PC-9 (cell line): Measurements from ENCODE around the gene TUBA1A. TPM values are rescaled to one million over a fixed set of nuclear protein-coding genes. Genes with fewer than 3 reads are reported as not detected.

ENCODE experiments used
- BruUV-seq: library from RNA; stranded (reverse); fragments of 400-500 nt; replicated peaks from 2 replicates; lab custom pipeline; 2021; lab: Mats Ljungman, UMichigan
- CTCF ChIA-PET: fragments of 300-600 bp; sonication (Branson Sonifier 250); formaldehyde crosslinking; loops from one replicate; lab custom pipeline; 2022; ENCODE audit warnings: antibody characterized with exemption; lab: Charles Lee
- POLR2A ChIA-PET: fragments of 300-600 bp; sonication (Branson Sonifier 250); formaldehyde crosslinking; loops from one replicate; lab custom pipeline; 2022; ENCODE audit warnings: antibody characterized with exemption; ENCODE audit not compliant: unreplicated experiment; lab: Charles Lee
- DNase-seq, 2 experiments: peaks; one replicate each; pipeline versions ENCODE4 v3.0.0 to v3.0.0-alpha.2; 2015 to 2022; ENCODE audit warnings: mixed read lengths in 1 of 2
- H2AFZ ChIP-seq: fragments of 200-600 bp; sonication (generic); 2 replicates; pipeline ENCODE4 v1.8.1; 2017; ENCODE audit warnings: antibody characterized with exemption
- H3F3A ChIP-seq: fragments of 200-600 bp; sonication (generic); 2 replicates; pipeline ENCODE4 v1.8.1; 2017; ENCODE audit warnings: antibody characterized with exemption, mild to moderate bottlenecking, low read depth; ENCODE audit not compliant: insufficient read depth
- H3K27ac ChIP-seq: fragments of 200-600 bp; sonication (generic); 2 replicates; pipeline ENCODE4 v1.6.1; 2016; ENCODE audit warnings: mixed run types
- H3K27me3 ChIP-seq: fragments of 200-600 bp; sonication (generic); 2 replicates; pipeline ENCODE4 v1.6.1; 2016; ENCODE audit warnings: low read depth, mixed run types; ENCODE audit not compliant: insufficient read depth
- H3K36me3 ChIP-seq: fragments of 200-600 bp; sonication (generic); 2 replicates; pipeline ENCODE4 v1.6.1; 2016; ENCODE audit warnings: low read depth, mixed run types
- H3K4me1 ChIP-seq: fragments of 200-600 bp; sonication (generic); replicated peaks from 2 replicates; pipeline ENCODE4 v1.6.1; 2016; ENCODE audit warnings: mixed run types; ENCODE audit not compliant: insufficient read depth
- H3K4me2 ChIP-seq: fragments of 200-600 bp; sonication (generic); 2 replicates; pipeline ENCODE4 v1.6.1; 2017; ENCODE audit warnings: mixed run types
- H3K4me3 ChIP-seq: fragments of 200-600 bp; sonication (generic); 2 replicates; pipeline ENCODE4 v1.6.1; 2016; ENCODE audit warnings: mixed run types
- H3K79me2 ChIP-seq: fragments of 200-600 bp; sonication (generic); 2 replicates; pipeline ENCODE4 v1.6.1; 2017; ENCODE audit warnings: low read depth, mixed run types
- H3K9me2 ChIP-seq: fragments of 200-600 bp; sonication (generic); 2 replicates; pipeline ENCODE4 v1.8.1; 2017; ENCODE audit warnings: mild to moderate bottlenecking; ENCODE audit not compliant: insufficient read depth
- H3K9me3 ChIP-seq: fragments of 200-600 bp; sonication (generic); 2 replicates; pipeline ENCODE4 v1.8.1; 2016; ENCODE audit warnings: low read depth; ENCODE audit not compliant: insufficient read depth
- H4K20me1 ChIP-seq: fragments of 200-600 bp; sonication (generic); 2 replicates; pipeline ENCODE4 v1.8.1; 2017; ENCODE audit not compliant: insufficient read depth
- CTCF ChIP-seq: fragments of 200-600 bp; sonication (generic); conservative IDR thresholded peaks from 2 replicates; pipeline ENCODE4 v1.6.1; 2017; ENCODE audit warnings: mixed run types, antibody characterized with exemption, mild to moderate bottlenecking, moderate library complexity
- EZH2 ChIP-seq: fragments of 200-600 bp; sonication (generic); IDR thresholded peaks from 2 replicates; pipeline ENCODE4 v1.8.0; 2017; ENCODE audit warnings: antibody characterized with exemption, low read depth
- intact Hi-C: fragments of 100-400 bp; cut with micrococcal nuclease; formaldehyde crosslinking; loops from one replicate; pipeline ENCODE4 v1.10.0; 2022; ENCODE audit not compliant: unreplicated experiment
- total RNA-seq: library from RNA; stranded (reverse); gene quantifications from 2 replicates; pipeline ENCODE4 v1.2.3, GENCODE V29; 2021

Gene TUBA1A
- total RNA-seq, 1 experiment from 2014 or later: 14.2 TPM

- Histone ChIP-seq H3K4me3 (no peak overlapping the region), H3K27me3 (no peaks in the 10 kb centered on the region), H3K27ac (no peak overlapping the region), H3K9me3 (no peaks in the 10 kb centered on the region), H3K9me2 (no peaks in the 10 kb centered on the region), H3K4me1 (0 out of 2 replicates have a peak, but pooled peaks cover 3% of the 10 kb centered on the region), H4K20me1 (no peaks in the 10 kb centered on the region), H2AFZ (no peak overlapping the region), H3K36me3 (no peaks in the 10 kb centered on the region), H3F3A (0 out of 2 replicates have a peak, but pooled peaks cover 3% of the 10 kb centered on the region), H3K79me2 (no peaks in the 10 kb centered on the region), H3K4me2 (no peak overlapping the region)
- intact Hi-C loops: loop anchor here (5.0 kb wide), 1 partner anchor 46 kb away; the partner anchor contains the start of gene TUBA1A
- CTCF ChIA-PET: no interaction called here
- no TSS peak for BruUV-seq
- POLR2A ChIA-PET: interaction anchor here (0.5 kb wide), 1 partner anchor 8 kb away, joined by 19 read pairs; no protein-coding TSS in a partner anchor
- no peak for TF ChIP-seq EZH2
- no peak for TF ChIP-seq CTCF
- no peak for DNase-seq
These were observed 44.3 kb upstream of the TUBA1A start for GRCh38 chr12:49232940-49233841.

- intact Hi-C loops: loop anchor here (5.0 kb wide), 1 partner anchor 45 kb away; the partner anchor contains the start of gene TUBA1A
- TF ChIP-seq EZH2 (no peak), CTCF (no peak)
These were observed 43.2 kb upstream of the TUBA1A start for GRCh38 chr12:49231878-49232655.

GRCh38 chr12:49230805-49231194 is 41.9 kb upstream of the TUBA1A start:
- intact Hi-C loops: loop anchor here (5.0 kb wide), 1 partner anchor 43 kb away; the partner anchor contains the start of gene TUBA1A
- no peak overlapping the region for H2AFZ ChIP-seq
- CTCF ChIA-PET: no interaction called here

More at GRCh38 chr12:49231878-49232655, 43.2 kb upstream of the TUBA1A start:
- no peak for DNase-seq
- Histone ChIP-seq H3K79me2 (no peaks in the 10 kb centered on the region), H3K4me3 (no peak overlapping the region), H4K20me1 (no peaks in the 10 kb centered on the region), H3K9me2 (no peaks in the 10 kb centered on the region), H3F3A (0 out of 2 replicates have a peak, but pooled peaks cover 3% of the 10 kb centered on the region), H3K36me3 (no peaks in the 10 kb centered on the region), H3K27me3 (no peaks in the 10 kb centered on the region), H3K4me1 (0 out of 2 replicates have a peak, but pooled peaks cover 3% of the 10 kb centered on the region), H3K4me2 (no peak overlapping the region), H2AFZ (no peak overlapping the region), H3K9me3 (no peaks in the 10 kb centered on the region), H3K27ac (no peak overlapping the region)
- POLR2A ChIA-PET: interaction anchor here (0.6 kb wide), 1 partner anchor 31 kb away, joined by 3 read pairs; no protein-coding TSS in a partner anchor
- BruUV-seq: no TSS peak
- CTCF ChIA-PET: interaction anchor here (0.6 kb wide), 1 partner anchor 212 kb away, joined by 3 read pairs; no protein-coding TSS in a partner anchor

More at GRCh38 chr12:49230805-49231194, 41.9 kb upstream of the TUBA1A start:
- H3K4me2 ChIP-seq: no peak overlapping the region
- H3K9me3 ChIP-seq: no peaks in the 10 kb centered on the region
- 0 out of 2 replicates have a peak, but pooled peaks cover 3% of the 10 kb centered on the region for H3K4me1 ChIP-seq
- H3K27ac ChIP-seq: no peak overlapping the region
- H3F3A ChIP-seq: 0 out of 2 replicates have a peak, but pooled peaks cover 3% of the 10 kb centered on the region
- H3K36me3 ChIP-seq: no peaks in the 10 kb centered on the region
- H3K9me2 ChIP-seq: no peaks in the 10 kb centered on the region
- no peaks in the 10 kb centered on the region for H3K79me2 ChIP-seq
- DNase-seq: no peak
- TF ChIP-seq CTCF (no peak), EZH2 (no peak)
- BruUV-seq: no TSS peak
- H3K4me3 ChIP-seq: no peak overlapping the region
- H4K20me1 ChIP-seq: no peaks in the 10 kb centered on the region
- POLR2A ChIA-PET: no interaction called here
- no peaks in the 10 kb centered on the region for H3K27me3 ChIP-seq
